Stomach (tissue), 19 donors: ENCODE measurements around the gene ETV5. TPM values are rescaled to one million over a fixed set of nuclear protein-coding genes. Genes with fewer than 3 reads are reported as not detected.
A peak's percentile ranks its signal among the peaks of the same experiment; 100 is the strongest.

ENCODE experiments used
- DNase-seq, 2 donors: peaks; one replicate each; pipeline versions ENCODE4 v3.0.0 to v3.0.0-alpha.2; 2013 to 2019
- H3K27ac ChIP-seq, 5 donors: fragments of 200-600 bp in 4 of 5; sonication (generic) in 4 of 5; one replicate each; pipeline ENCODE4 v1.5.1; 2013 to 2019; ENCODE audit warnings: mild to moderate bottlenecking in 1 of 5, moderate library complexity in 1 of 5
- H3K27me3 ChIP-seq, 3 donors: fragments of 200-600 bp; sonication (generic); one replicate each; pipeline ENCODE4 v1.5.1; 2017 to 2019; ENCODE audit warnings: mixed run types in 1 of 3
- H3K36me3 ChIP-seq, 4 donors: fragments of 200-600 bp; sonication (generic); 1 replicate in 3 of 4; 2 replicates in 1 of 4; pipeline ENCODE4 v1.5.1; 2016 to 2019
- H3K4me1 ChIP-seq, 4 donors: fragments of 200-600 bp; sonication (generic); one replicate each; pipeline ENCODE4 v1.5.1; 2016 to 2019
- H3K4me3 ChIP-seq, 4 donors: fragments of 200-600 bp; sonication (generic) in 3 of 4; one replicate each; pipeline ENCODE4 v1.5.1; 2016 to 2019; ENCODE audit warnings: mild to moderate bottlenecking in 1 of 4
- H3K9me3 ChIP-seq, 4 donors: fragments of 200-600 bp; sonication (generic); one replicate each; pipeline ENCODE4 v1.5.1; 2016 to 2019
- CTCF ChIP-seq, 7 experiments: fragments of 450-650 bp in 4 of 7; fragments of 200-600 bp in 3 of 7; sonication (generic) in 3 of 7; IDR thresholded peaks; one replicate each; pipeline ENCODE4 v1.5.1; 2016 to 2019; ENCODE audit warnings: antibody characterized with exemption in 7 of 7, control low read depth in 2 of 7, mild to moderate bottlenecking in 1 of 7
- EP300 ChIP-seq: sonication (generic); formaldehyde crosslinking; IDR thresholded peaks from one replicate; pipeline ENCODE4 v1.6.1; 2017; ENCODE audit warnings: antibody characterized with exemption
- POLR2A ChIP-seq, 4 donors: fragments of 450-650 bp; IDR thresholded peaks; one replicate each; pipeline ENCODE4 v1.6.1; 2016; ENCODE audit warnings: antibody characterized with exemption in 4 of 4, control low read depth in 2 of 4, mild to moderate bottlenecking in 1 of 4, moderate library complexity in 1 of 4
- POLR2AphosphoS5 ChIP-seq, 3 donors: sonication (generic); formaldehyde crosslinking; IDR thresholded peaks; one replicate each; pipeline ENCODE4 v1.6.1; 2016; ENCODE audit warnings: antibody characterized with exemption in 3 of 3
- WGBS, 5 donors: extraction: QIAGEN DNeasy Blood & Tissue Kit in 3 of 5; methylation state at CpG; one replicate each; pipeline versions ENCODE4 v1.1.5 to v1.1.7; 2013 to 2018; 5-methylcytosine and 5-hydroxymethylcytosine counted together
- intact Hi-C: fragments of 100-400 bp; cut with DNase I; formaldehyde crosslinking; loops from one replicate; pipeline ENCODE4 v1.15.1; 2023; ENCODE audit warnings: low total_unique reads
- long read RNA-seq, 10 donors: transcript quantifications; one replicate each; lab custom pipeline, GENCODE V29; 2026
- polyA plus RNA-seq, 3 donors: library from polyadenylated mRNA; stranded (reverse); fragments of 200-250 nt; gene quantifications; one replicate each; pipeline ENCODE4 v1.2.3, GENCODE V29; 2013
- total RNA-seq, 5 donors: library from RNA; depleted of rRNA; stranded (reverse); fragments of >200 nt; gene quantifications; one replicate each; pipeline versions ENCODE4 v1.1.0 to v1.2.3, GENCODE V29; 2014 to 2016
- donor health status: healthy with polysubstance abuse.
- donor health status: Bipolar disorder and iron deficiency.
- donor health status: healthy.

ETV5 gene
- total RNA-seq (100 to 1,000 TPM in 1 of 5 donors, 10 to 100 TPM in 3, 1 to 10 TPM in 1; 2.9 to 343 (median 28.6) TPM), polyA plus RNA-seq (1 to 10 TPM; 3.2 to 7.3 (median 5.7) TPM)
- long read RNA-seq, donor 1, partial matches to known transcripts: 0 of 1 reads
- long read RNA-seq, donor 1, other reads (novel, unspliced or antisense): 0 of 1 reads
- long read RNA-seq, donor 2, full-length matches to known transcripts: 4 of 4 reads
- long read RNA-seq, donor 2, partial matches to known transcripts: 0 of 4 reads
- long read RNA-seq, donor 2, other reads (novel, unspliced or antisense): 0 of 4 reads
- long read RNA-seq, donor 3, partial matches to known transcripts: 0 of 1 reads
- long read RNA-seq, donor 3, other reads (novel, unspliced or antisense): 0 of 1 reads
- long read RNA-seq, donor 4, partial matches to known transcripts: 0 of 1 reads
- long read RNA-seq, donor 4, other reads (novel, unspliced or antisense): 0 of 1 reads
- long read RNA-seq, donor 5: 0 reads
- long read RNA-seq, donor 6: 0 reads
- long read RNA-seq, donor 7, full-length matches to known transcripts: 3 of 3 reads
- long read RNA-seq, donor 7, partial matches to known transcripts: 0 of 3 reads
- long read RNA-seq, donor 7, other reads (novel, unspliced or antisense): 0 of 3 reads
- long read RNA-seq, donor 8: 0 reads
- long read RNA-seq, donor 9, partial matches to known transcripts: 0 of 3 reads
- long read RNA-seq, donor 9, other reads (novel, unspliced or antisense): 0 of 3 reads
- long read RNA-seq, donor 10, partial matches to known transcripts: 0 of 1 reads
- long read RNA-seq, donor 10, other reads (novel, unspliced or antisense): 0 of 1 reads

- Histone ChIP-seq H3K27ac (peak within 1 kb of the TSS; percentile 83 to 89 (median 87)), H3K9me3 (no peaks in the 10 kb centered on the region), H3K27me3 (peaks cover 0 to 75% (median 0%) of the 10 kb centered on the region in 3 donors), H3K36me3 (no peaks in the 10 kb centered on the region), H3K4me3 (peak within 1 kb of the TSS; percentile 66 to 84 (median 78)), H3K4me1 (peaks cover 28 to 41% (median 37%) of the 10 kb centered on the region in 4 donors)
- peak; percentile 98 to 99 for DNase-seq
- WGBS, 5 donors: 0 to 1% (median 1%) methylated on average over 37 to 63 of the region's 63 CpGs
- intact Hi-C loops: no loop called here
- TF ChIP-seq POLR2AphosphoS5 (IDR thresholded peaks at IDR 0.05) (peak; percentile 54 to 89 (median 79)), CTCF (IDR thresholded peaks at IDR 0.05) (no peak), POLR2A (IDR thresholded peaks at IDR 0.05) (peak in 2 of 4 donors; percentile 39 to 66)
Observed at GRCh38 chr3:186108941-186109865, at the start of gene ETV5. Gene ETV5 (minus strand): TSS chr3:186109089. CDS start chr3:186105868, 3,221 bp downstream.

- Histone ChIP-seq H3K27me3 (no peaks in the 10 kb centered on the region), H3K4me1 (no peaks in the 10 kb centered on the region), H3K9me3 (no peaks in the 10 kb centered on the region), H3K27ac (no peak overlapping the region), H3K4me3 (no peak overlapping the region), H3K36me3 (peaks cover 0 to 10% (median 4%) of the 10 kb centered on the region in 4 donors)
- no peak for DNase-seq
- no peak for TF ChIP-seq POLR2A (IDR thresholded peaks at IDR 0.05)
- no peak for TF ChIP-seq POLR2AphosphoS5 (IDR thresholded peaks at IDR 0.05)
- TF ChIP-seq EP300: no peak
- TF ChIP-seq CTCF (IDR thresholded peaks at IDR 0.05): no peak
- intact Hi-C loops: no loop called here
- WGBS, 5 donors: 83 to 94% (median 92%) methylated on average over 2 of the region's 2 CpGs
Observed at GRCh38 chr3:186154641-186155040, 45.8 kb upstream of the ETV5 start.

- DNase-seq: peak in 1 of 2 donors; percentile 62
- peak overlapping the region in 2 of 5 donors; percentile 8 to 31 for H3K27ac ChIP-seq
- H3K36me3 ChIP-seq: peaks cover 0 to 17% (median 5%) of the 10 kb centered on the region in 4 donors
- intact Hi-C loops: no loop called here
- H3K27me3 ChIP-seq: no peaks in the 10 kb centered on the region
- 46 to 65% (median 55%) methylated on average over 9 of the region's 9 CpGs for WGBS, 5 donors
- H3K4me3 ChIP-seq: no peak overlapping the region
- TF ChIP-seq CTCF (IDR thresholded peaks at IDR 0.05) (no peak), POLR2A (IDR thresholded peaks at IDR 0.05) (no peak), POLR2AphosphoS5 (IDR thresholded peaks at IDR 0.05) (no peak), EP300 (no peak)
- no peaks in the 10 kb centered on the region for H3K9me3 ChIP-seq
- no peaks in the 10 kb centered on the region for H3K4me1 ChIP-seq
Observed at GRCh38 chr3:186152889-186153292, 44.0 kb upstream of the ETV5 start.
